Measurements from ENCODE around the gene LRRC47.

The LRRC47 gene

DNA sequence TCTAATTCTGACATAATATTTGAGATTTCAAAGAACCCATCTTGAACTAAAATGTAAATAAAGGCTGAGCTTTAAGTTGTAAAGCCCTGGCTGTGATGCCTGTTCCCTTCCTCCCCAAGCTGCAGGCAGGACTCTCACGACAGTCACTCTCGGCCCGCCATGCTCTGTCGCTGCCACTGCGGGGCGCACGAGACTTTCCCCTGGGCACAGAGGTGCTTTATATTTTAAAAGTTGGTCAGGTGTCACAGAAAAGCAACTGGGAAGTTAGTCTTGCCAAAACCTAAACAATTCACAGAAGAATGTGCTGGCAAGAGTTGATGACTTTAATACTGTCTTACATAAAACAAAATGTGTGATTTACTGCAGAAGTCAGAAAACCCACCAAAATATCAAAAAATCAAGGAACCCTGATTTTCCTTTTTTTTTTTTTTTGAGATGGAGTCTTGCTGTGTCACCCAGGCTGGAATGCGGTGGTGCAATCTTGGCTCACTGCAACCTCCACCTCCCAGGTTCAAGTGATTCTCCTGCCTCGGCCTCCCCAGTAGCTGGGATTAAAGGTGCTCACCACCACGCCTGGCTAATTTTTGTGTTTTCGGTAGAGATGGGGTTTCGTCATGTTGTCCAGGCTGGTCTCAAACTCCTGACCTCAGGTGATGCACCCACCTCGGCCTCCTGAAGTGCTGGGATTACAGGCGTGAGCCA is 10.7 kb downstream of the LRRC47 start:
- peak in 1 of 2 experiments; percentile 2 for DNase-seq

DNA sequence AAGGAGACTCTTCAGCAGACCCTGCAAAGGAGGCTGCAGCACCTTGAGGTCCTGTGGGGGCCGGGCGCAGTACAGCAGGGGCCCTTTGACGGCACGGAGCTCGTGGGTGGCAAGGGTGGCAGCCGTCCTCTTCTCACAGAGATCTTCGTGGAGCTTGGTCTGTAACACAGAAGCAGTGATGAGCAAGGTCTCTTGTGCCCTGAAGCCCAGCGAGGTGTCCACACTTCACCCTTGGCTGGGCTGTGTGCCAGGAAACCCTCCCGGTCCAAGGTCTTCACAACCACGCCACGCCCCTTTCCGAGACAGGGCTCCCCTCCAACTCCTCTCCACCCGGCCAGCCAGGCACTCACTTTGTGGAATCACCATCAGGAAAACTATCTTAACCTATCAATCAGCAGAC is 11.3 kb downstream of the LRRC47 start:
- DNase-seq: no peak

DNA sequence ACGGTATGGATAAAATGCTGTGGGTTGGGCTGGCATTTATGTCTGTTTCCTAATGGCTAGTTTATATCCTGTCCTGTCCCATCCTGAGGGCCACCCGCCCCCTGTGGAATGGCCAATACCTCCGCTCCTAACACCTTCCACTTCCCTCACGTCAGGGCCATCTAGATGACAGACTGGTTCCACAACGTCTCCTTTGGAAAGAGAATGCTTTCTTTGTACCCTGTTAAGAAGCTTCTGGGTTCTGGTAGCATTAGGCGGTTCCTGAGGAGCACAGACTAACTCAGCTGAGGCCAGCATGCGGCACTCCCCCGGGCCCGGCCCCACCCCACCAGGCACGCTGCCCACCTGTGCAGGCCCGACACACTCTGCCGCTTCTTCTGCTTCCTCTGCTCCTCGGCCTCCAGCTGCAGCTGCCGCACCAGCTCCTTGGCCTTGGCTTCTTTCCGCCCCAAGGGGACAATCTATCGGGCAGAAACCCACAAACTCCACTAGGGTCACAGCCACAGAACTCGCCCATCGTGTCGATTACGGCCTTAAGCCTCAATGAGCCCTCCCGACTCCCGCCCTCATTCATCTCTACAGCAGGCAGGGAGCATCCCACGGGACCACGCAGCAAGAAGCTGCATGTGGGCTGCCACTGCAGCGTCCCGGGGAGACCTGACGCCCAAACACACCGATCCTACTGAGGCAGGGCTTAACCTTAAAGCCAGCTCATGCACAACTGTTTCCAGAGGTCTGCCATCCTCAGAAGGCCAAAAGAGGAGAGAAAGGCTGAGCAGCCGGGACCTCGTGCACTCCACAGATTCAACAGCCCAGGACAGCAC is 12.4 kb downstream of the LRRC47 start:
- no peak for DNase-seq

DNA sequence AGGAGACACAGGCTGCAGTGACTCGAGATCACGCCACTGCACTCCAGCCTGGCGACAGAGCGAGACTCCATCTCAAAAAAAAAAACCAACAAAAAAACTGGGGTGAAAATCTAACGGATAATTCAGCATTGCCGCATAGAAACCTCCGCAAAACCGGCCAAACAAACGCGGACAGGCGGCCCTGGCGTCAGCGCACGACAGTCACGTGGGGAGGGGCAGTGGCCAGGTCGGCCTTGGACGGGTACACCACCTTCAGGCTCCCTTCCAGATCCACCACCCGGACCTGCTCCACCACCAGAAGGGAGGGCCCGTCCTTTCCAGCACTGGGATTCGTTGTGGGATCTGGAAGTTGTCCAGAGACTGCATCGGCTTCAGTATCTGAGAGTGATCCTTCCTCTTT is 15.4 kb downstream of the LRRC47 start:
- no peak for DNase-seq

DNA sequence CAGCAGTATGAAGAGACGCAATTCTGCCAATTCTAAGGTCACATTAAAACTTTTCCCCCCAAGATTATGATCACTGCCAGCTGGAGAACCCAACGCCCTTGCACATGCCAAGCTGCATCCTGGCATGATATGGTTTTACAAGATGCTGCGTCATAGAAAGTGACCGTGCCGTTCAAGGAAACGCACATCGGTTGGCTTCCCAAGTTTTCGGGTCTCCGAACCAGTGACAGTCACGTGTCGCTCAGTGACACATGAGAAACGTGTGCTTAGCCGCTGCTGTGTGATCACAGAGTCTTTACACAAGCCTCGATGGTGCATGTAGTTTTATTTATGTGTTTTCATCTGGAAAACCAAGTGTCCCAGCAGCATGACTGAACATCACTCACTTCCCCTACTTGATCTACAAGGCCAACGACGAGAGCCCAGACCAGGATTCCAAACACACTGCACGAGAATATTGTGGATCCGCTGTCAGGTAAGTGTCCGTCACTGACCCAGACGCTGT is 16.3 kb downstream of the LRRC47 start:
- DNase-seq: no peak

DNA sequence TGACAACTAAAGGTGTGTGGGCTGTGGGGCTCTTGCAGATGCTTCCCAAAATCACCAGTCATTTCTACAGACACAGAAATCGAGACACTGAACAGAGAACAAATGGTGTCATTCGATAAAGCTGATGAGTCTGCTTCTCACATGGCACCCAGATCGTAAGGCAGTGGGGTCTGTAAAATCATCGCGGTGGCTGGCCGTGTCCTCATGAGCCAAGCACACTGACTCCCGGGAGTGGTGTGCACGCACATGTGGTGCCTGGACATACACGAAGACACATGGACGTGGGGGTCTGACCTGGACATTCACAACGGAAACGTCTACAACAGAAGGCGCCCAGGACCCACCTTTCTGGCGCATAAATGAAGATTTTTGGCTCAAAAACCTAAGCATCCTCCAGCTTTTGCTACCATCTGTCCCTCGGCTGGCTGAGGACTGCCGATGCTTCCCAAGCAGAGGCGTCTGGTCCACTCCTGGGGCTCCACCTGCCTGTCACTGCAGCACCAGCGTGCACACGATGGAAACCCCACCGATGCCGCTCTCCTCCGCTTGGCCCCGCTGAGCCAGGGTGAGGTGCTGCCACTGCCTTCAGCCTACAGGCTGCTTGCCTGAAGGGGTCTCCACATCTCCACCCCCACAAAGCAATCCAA is 16.9 kb downstream of the LRRC47 start:
- DNase-seq: no peak

DNA sequence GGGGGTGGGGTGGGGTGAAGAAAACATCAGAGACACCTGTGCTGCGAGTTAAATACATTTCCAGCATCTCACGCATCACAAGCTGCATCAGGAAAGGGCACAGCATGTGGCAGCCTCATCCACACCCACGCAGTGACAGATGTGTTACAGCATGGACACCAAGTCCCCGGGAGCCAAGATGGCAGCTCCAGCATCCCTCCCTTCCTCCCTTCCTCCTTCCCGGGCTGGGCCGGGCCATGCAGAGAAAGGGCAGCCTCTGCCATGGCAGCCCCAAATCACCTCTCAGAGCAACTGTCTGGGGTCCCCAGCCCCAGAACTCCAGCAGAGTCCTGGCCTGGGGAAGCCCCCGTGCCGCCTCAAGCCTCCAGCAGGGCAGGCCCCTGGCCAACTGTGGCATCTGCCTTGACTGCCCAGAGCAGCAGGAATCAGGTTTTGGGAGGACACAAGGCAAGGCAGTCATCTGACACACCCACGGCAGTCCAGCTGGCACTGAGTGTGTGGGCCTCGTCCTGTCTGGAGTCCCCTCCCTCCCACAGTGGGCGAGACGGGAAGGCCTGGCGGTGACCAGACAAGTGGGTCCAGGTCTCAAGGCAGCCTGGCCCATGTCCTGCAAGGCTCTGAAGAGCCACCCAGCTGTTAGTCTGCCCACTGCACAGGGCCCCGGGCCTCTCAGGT is 17.6 kb downstream of the LRRC47 start:
- no peak for DNase-seq

DNA sequence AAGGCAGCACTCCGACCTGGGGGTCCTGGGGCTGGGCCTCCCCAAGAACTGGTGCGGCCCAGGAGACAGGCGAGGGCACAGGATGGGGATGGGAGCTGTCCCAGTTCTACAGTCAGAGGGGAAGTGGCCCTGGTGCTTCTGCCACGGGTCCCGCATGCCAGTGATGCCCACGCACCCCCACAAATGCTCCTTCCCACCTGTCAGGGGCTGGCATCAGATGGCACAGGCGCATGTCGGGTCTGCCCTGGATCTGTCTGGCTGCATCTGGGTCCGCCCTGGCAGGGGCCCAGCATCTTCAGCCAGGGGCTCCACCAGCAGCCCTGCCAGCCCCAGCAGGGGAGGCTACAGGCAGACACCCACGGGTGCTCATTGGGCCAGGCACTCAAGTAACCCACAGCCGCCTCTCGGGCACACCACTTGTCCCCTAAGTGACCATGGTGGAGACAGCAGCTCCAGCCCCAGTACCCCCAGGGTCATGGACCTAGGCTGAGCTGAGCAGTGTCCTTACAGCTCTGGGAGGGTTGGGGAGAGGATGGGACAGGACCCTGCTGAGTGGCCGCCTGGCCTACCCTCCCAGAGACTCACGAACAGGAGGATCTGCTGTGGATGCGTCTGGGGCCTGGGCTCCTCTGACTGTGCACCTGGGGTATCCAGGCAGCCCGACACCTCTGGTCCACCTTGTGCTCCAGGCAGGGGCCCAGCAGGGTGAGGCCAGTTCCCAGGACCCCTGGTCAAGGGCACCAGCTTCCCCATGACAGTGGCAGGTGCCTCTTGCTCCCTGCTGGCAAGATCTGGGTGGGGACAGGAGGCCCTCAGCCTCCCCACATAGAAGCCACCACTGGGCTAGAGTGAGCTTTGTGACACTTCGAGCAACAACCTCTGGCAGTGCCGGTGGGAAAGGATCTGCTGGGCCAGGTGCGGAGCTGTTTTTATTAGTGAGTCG is 18.4 kb downstream of the LRRC47 start:
- no peak for DNase-seq

DNA sequence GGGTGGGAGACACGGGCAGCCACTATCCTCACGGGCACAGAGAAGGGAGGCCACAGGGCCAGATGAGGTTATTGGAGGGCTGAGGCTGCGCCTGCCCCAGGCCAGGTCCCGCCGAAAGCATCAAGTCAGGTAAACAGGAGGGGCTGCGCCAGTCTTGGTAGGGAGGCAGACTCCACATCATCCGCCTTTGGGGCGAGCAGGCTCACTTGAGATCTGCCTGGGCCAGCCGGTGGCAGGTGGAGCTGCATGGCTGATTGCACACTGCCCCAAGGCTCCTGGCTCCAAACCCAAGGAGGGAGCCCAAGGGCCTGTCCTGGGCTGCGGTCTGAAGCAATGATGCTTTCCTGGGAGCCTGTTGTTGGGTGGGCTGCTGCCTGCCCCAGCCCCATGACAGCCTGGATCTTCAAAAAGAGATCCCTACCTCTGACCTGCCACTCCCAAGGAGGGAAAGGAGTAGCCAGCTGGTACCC is 19.2 kb downstream of the LRRC47 start:
- DNase-seq: no peak

DNA sequence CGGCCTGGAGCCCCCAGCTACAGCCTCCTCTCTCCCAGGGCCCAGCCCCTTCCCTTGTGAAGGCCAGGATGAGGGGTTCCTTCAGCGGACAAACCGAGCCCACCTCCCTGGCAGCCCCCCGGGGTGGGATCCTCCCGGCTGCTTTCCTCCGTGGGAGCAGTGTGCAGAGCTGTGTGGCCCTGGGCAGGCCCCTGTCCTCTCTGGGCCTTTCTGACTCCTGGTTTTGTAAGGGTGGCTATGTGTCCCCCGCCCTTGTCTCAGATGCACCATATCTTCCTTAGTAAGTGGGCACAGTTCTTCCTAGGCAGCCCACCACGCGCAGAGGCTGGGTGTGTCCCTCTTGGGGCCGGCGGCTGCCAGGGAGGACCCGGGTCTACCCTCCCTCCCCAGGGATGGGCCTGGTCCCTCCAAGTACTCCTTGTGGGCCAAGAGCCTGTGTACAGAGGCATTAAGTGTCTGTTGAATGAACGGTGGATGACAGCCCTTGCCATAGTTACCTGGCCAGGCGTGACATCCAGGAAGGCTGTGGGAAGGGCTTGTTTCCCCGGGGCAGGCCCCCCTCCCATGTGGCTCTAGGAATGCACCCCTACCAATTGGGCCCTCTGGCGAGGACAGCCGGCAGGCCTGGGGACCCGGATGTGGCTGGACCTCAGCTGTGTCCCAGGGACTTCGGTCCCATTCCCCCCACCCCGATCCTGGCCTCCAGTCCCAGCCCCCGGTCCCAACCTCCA is 19.9 kb downstream of the LRRC47 start:
- DNase-seq: no peak

DNA sequence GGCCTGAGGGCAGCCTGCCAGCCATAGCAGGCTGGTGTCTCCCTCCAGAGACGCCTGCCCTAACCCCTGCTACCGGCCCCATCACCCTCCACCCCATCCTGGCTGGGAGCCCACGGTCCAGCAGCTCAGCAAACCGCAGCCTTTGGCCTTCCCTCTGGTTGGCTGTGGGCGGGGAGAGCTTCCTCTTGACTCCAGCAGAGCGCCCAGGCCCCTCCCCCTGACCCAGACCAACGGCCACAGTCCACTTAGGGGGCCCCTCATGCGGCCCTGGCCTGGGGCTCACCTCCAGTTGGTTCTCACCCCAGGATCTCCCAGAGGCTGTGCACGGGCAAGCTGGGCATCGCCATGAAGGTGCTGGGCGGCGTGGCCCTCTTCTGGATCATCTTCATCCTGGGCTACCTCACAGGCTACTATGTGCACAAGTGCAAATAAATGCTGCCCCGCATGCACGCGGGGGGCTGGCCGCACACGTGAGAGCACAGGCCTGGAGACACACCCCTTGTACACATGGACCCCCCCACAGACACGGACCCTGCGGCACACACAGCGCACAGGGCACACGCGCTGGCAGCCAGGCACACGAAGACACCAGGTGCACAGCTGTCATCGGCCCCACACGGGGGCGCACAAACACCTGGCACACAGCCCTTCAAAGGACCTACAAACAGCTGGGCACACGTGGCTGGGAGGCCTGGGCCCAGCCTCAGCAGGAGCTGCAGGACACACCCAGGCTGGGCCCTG is 20.6 kb downstream of the LRRC47 start:
- peak; percentile 20 to 34 for DNase-seq

DNA sequence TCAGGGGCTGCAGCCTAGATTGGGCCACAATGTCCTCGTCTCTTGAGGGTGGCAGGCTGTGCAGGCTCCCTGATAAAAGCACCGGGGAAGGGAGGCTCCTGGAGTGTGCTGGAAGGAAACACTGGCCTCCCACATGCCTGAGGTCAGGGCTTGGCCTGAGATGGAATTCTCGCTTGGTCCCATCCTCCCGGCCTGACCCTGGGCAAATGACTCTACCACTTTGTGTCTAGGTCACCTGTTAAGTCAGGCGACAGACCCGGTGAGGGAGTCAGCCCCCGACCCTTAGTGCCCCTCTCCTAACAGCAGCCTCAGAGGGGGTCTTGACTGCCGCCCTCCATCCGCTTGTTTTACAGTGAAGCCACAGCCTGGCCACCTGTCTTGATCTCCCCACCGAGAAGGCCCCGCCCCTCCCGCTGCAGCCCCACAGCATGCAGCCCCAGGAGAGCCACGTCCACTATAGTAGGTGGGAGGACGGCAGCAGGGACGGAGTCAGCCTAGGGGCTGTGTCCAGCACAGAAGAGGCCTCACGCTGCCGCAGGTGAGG is 21.3 kb downstream of the LRRC47 start:
- DNase-seq: no peak

DNA sequence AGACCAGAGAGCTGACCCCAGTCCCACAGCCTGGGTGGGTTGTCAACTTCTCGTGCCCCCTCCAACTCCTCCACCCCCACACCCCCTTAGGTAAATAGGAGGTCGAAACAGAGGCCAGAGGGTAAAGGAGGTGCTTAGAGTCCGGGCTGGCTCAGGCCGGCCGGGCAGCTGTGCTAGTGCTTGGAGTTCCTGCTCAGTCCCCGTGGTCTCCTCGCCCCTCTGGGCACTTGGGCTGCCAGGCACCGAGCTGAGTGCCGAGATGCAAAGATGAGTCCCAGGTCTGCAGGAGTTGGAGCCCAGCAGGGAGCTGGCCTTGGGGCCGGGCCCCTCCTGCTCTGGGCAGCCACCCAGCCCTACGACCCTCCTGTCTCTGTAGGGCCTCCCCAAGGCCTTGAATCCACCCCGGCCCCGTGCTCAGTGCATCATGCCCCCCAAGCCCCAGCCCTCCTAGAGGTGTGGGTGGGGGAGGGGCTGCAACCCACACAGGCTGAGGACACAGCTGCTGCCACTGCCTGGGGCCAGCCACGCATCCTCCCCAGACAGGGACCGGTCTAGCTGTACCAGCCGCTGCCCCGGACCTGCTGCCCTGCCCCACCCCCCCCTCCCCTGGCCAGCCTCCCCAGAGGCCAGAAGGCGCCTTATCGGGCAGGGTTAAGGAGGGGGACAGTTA is 21.9 kb downstream of the LRRC47 start:
- no peak for DNase-seq

DNA sequence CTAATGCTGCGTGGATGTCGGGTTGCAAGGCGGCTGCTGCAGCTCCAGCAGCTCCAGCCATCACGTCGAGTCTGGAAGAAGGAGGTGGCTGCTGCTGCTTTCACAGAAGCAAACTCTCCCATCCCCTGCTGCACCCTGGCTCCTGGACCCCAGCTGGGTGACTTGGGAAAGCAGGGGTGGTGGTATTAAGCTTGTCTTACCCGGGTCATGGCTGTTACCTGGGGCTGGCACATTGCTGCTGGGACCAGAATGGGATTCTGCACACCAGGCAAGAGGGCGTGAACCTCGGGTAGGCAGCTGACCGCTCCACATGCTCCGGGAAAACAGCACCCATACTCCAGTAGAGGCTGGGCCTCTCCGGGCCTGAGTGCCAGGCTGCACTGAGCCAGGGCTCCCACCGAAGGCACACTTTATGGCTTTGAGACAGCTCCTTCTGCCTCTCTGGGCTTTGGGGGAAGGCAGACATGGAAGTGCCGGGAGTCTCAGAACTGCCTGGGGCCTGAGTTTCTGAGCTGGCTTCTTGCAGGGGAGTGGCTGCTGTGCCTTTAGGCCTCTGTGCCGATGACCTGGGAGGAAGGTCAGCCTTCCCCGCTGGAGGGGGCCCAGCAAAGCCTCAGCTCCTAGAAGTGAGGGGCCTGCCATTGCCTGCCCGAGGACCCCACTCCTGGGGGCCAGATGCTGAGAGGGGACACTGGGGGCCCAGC is 22.6 kb downstream of the LRRC47 start:
- DNase-seq: no peak

DNA sequence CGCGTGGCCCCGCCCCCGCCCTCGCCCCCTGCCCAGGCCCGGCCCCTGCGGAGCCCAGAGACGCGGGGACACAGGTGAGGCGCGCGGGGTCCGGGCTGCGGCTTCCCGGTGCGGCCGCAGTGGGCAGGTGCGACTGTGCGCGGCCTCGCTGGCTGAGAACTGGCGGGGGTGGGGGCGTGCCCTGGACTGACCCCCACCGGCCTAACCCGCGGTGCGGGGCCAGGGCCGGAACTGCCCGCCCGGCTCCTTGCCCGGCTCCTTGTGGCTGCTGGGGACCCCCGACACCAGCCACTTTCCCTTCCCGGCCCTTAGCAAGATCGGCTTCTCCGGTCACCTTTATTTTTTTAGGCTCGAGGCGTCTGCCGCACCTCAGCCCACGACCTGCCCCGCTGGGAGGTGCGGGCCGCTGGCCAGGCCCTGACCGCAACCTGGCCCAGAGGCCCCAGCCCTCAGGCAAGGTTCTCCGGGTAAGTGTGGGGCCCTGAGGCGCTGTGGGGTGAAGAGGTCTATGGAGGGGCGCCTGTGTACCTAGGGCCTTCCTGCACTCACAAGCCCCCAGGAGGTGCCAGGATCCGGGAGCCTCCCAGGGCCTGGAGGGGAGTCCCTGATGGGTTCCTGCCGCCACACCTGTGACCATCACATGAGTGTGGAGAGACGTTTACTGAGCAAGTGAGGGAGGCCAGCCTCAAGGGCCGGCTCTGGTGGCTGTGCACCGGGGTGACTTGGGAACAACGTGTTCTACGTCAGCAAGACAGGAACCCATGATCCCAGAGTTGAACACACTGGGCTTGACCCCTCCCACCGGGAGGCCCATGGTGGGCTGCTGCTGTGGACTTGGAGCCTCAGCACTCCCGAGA is 23.4 kb downstream of the LRRC47 start, which contains the start of gene SMIM1:
SMIM1 (plus strand) TSS at position 35 of the 857 bp plus-strand sequence. CDS start 2,625 bp downstream, outside the sequence.
- DNase-seq: no peak

DNA sequence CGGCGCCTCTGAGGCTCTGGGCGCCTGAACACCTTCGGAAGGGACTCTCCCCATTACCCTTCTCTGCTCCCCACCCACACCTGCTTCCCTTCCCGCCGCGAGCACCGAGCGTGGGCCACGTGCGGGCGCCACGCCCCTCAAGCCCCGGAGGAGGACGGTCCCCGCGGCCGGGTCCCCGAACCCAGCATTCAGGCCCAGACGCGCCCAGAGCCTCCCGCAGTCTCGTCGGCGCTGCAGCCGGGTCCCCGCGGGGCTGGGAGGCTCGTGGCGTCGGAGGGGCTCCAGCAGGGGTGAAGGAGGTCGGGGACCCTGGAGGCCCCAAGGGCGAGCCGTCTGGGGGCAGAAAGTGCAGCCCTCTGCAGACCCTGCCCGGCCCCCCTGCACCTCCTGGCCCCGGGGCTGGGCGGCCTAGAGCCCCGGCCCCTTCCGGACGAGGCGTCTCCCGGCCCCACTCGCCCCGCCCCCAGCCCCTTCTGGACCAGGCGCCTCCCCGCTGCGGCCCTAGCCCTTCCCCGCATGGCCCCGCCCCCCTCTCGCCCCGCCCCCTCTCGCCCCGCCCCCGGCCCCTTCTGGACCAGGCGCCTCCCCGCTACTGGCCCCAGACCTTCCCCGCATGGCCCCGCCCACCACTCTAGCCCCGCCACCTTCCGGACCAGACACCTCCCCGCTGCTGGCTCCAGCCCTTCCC is 24.1 kb downstream of the LRRC47 start:
- DNase-seq: peak; percentile 46 to 65
